Skeletal muscle tissue (tissue), 4 donors: ENCODE data around the gene TSPAN18. TPM values are rescaled to one million over a fixed set of nuclear protein-coding genes. Genes with fewer than 3 reads are reported as not detected.
"Not testable (repeated sequence)": the region's sequence is repeated elsewhere in the genome, so short reads cannot be mapped to it uniquely, and the experiment has no call there.

Experiments
- H3K27ac ChIP-seq: one replicate; pipeline ENCODE4 v1.7.0; 2013; ENCODE audit warnings: mild to moderate bottlenecking, low read depth, low read length, inconsistent platforms
- H3K27me3 ChIP-seq, 3 donors: one replicate each; pipeline ENCODE4 v1.7.0; 2013; ENCODE audit warnings: low read length in 3 of 3; ENCODE audit not compliant: control insufficient read depth in 3 of 3, insufficient read depth in 3 of 3
- H3K36me3 ChIP-seq, 3 donors: one replicate each; pipeline ENCODE4 v1.7.0; 2013; ENCODE audit warnings: low read length in 3 of 3; ENCODE audit not compliant: control insufficient read depth in 3 of 3, insufficient read depth in 3 of 3
- H3K4me1 ChIP-seq, 3 donors: one replicate each; pipeline ENCODE4 v1.7.0; 2013; ENCODE audit warnings: low read length in 3 of 3, mild to moderate bottlenecking in 3 of 3; ENCODE audit not compliant: control insufficient read depth in 3 of 3, insufficient read depth in 3 of 3
- H3K4me3 ChIP-seq, 3 donors: one replicate each; pipeline ENCODE4 v1.7.0; 2013; ENCODE audit warnings: low read length in 3 of 3
- H3K9ac ChIP-seq, 3 donors: one replicate each; pipeline ENCODE4 v1.7.0; 2013; ENCODE audit warnings: low read length in 3 of 3, mild to moderate bottlenecking in 3 of 3, moderate library complexity in 2 of 3, low read depth in 1 of 3
- H3K9me3 ChIP-seq, 3 donors: one replicate each; pipeline ENCODE4 v1.7.0; 2013; ENCODE audit warnings: low read length in 3 of 3; ENCODE audit not compliant: control insufficient read depth in 3 of 3
- total RNA-seq: library from RNA; depleted of rRNA; stranded (reverse); fragments of >200 nt; gene quantifications from one replicate; pipeline ENCODE4 v1.2.3, GENCODE V29; 2014
- donor health status: Osteomylitis.

The TSPAN18 gene
- total RNA-seq, 1 donor from 2014 or later, result 11.5 TPM

DNA sequence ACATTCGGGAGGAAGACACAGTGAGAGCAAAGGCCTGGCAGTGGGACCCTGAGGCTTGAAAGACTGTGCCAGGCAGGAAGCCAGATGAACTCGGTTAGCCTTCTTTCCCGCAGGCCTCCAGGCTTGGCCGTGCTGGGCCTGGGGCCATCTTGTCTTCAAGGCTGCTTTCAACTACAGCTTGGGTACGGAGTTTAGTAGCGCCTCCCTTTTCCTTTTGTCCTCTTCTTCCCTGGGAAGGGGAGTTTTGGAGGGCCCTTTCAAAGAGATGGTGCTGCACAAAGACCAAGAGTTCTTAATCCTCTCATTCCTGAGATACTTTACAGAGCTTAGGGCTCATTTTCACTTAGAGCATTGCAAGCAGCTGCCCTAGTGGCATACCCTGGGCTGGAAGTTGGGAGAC is 136.5 kb downstream of the TSPAN18 start:
- Histone ChIP-seq H3K9ac (no peak overlapping the region), H3K27ac (no peak overlapping the region), H3K9me3 (no peaks in the 10 kb centered on the region), H3K4me3 (no peak overlapping the region), H3K36me3 (no peaks in the 10 kb centered on the region), H3K27me3 (peaks cover 0 to 14% (median 10%) of the 10 kb centered on the region in 3 donors), H3K4me1 (peaks cover 10 to 14% (median 12%) of the 10 kb centered on the region in 3 donors)

DNA sequence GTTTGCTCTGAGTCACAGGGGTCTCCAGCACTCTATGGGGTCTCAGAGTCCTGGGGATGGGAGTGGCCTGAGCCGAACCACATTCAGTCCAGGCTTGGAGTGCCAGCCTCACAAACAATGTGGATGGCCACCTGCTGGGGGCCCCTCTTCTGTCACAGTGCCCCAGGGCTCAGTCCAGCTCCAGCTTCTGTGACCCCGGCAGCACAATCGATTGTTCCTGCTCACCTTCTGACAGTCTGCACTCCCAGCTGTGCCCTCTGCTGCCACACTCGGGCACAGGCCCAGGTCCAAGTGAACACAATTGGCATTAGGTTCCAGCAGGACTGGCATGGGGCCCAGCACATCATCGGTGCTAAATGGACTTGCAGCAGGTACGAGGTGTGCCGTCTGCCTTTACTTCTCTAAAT is 139.1 kb downstream of the TSPAN18 start:
- H3K9ac ChIP-seq, result no peak overlapping the region
- H3K9me3 ChIP-seq, result no peaks in the 10 kb centered on the region
- H3K4me3 ChIP-seq, result no peak overlapping the region

DNA sequence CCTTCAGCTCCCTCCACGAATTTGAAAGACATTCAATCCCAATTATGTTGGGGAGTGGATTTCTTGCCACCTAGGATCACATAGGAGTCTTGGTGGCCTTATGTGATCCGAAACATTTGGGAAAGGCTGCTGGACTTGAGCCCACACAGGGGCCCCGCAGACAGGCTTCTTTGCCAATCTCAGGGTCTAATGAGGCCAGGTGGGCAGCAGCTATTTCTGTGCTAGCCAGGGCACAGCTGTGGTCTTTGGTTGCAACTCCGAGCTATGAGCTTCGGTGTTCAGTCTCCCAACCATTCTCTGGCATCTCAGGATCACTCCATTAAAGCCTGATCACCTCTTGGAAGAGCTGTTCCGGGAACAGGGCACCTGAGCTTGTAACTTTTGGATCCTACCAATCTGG is 139.5 kb downstream of the TSPAN18 start:
- Histone ChIP-seq H3K27me3 (peaks cover 0 to 8% (median 4%) of the 10 kb centered on the region in 3 donors), H3K9me3 (no peaks in the 10 kb centered on the region), H3K27ac (no peak overlapping the region), H3K4me1 (peaks cover 10 to 14% (median 12%) of the 10 kb centered on the region in 3 donors), H3K4me3 (no peak overlapping the region), H3K36me3 (no peaks in the 10 kb centered on the region), H3K9ac (no peak overlapping the region)

More for the DNA sequence above, 139.1 kb downstream of the TSPAN18 start:
- Histone ChIP-seq H3K4me1 (peaks cover 10 to 14% (median 12%) of the 10 kb centered on the region in 3 donors), H3K27me3 (peaks cover 0 to 8% (median 4%) of the 10 kb centered on the region in 3 donors), H3K27ac (no peak overlapping the region), H3K36me3 (no peaks in the 10 kb centered on the region)

DNA sequence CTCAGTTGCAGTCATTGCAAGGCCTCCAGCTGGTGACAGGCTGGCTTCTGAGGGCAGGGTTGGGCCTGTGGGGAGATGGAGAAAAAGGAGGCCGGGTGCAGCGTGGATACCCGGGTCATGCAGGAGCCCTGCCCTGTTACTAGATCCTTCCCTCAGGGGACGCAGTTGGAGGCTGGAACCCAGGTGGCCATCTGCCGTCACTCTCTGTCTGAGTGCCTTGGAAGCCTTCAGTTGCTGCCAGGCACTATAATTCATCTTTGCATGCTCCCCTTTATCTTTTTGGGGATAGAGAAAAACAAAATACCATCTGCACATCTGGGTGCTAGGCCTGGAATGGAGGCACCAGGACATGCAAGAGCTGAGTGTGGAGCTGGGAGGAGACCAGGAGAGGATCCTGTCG is 141.3 kb downstream of the TSPAN18 start:
- Histone ChIP-seq H3K27ac (no peak overlapping the region), H3K27me3 (peaks cover 0 to 8% (median 4%) of the 10 kb centered on the region in 3 donors), H3K9ac (no peak overlapping the region), H3K4me1 (peaks cover 0 to 1% (median 0%) of the 10 kb centered on the region in 3 donors), H3K36me3 (no peaks in the 10 kb centered on the region), H3K4me3 (no peak overlapping the region), H3K9me3 (no peaks in the 10 kb centered on the region)

DNA sequence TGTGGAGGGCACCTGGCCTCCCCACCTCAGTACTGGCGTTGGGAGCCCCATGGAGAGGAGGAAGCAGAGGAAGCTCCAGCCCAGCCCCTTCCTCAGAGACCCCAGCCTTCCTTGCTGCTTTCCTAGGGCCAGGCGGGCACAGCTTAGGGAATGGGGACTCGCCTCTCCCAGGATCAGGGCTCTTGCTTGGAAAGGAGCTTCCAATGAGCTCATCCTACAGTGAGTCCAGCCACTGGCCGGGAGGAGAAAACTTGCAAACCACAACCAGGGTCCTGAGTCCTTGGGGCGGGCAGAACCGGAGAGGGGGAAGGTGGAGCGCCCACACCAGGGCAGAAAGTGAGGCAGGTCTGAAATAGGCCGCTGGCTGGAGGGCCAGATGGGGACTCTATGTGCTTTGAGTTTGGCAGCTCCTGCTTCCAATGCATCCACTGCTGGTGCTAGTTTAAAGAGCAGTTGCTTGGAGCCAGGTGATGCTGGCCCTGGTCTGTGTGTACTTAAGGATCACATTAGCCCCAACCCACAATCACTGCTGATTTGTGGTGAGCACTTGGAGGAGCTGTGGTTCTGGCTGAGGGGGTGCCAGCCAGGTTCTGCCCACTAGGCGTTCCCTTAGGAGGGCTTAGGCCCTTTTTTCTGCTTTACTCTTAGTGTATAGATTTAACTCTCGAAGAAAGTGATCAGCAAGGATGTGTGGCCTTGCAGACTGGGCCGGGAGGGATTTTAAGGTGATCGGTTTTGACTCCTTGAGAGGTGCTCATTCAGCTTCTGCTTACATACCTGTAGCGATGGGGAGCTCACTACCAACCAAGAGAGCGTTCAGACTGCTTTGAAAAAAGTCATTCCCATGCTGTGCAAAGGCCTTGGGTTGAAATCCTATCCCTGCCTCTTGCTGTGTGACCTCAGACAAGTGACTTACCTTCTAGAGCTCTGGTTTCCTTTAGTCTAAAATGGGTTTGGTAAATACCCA is 142.0 kb downstream of the TSPAN18 start:
- no peak overlapping the region for H3K27ac ChIP-seq

GRCh38 chr11:44870181-44870580 is 143.4 kb downstream of the TSPAN18 start:
- Histone ChIP-seq H3K4me1 (no peaks in the 10 kb centered on the region), H3K9ac (no peak overlapping the region), H3K36me3 (no peaks in the 10 kb centered on the region), H3K27ac (no peak overlapping the region), H3K9me3 (no peaks in the 10 kb centered on the region), H3K4me3 (no peak overlapping the region), H3K27me3 (peaks cover 0 to 11% (median 0%) of the 10 kb centered on the region in 3 donors)

More for the DNA sequence above, 142.0 kb downstream of the TSPAN18 start:
- no peaks in the 10 kb centered on the region for H3K9me3 ChIP-seq
- no peak overlapping the region for H3K4me3 ChIP-seq
- H3K27me3 ChIP-seq, result peaks cover 0 to 10% (median 4%) of the 10 kb centered on the region in 3 donors
- no peaks in the 10 kb centered on the region for H3K36me3 ChIP-seq
- no peak overlapping the region for H3K9ac ChIP-seq
- H3K4me1 ChIP-seq, result no peaks in the 10 kb centered on the region

DNA sequence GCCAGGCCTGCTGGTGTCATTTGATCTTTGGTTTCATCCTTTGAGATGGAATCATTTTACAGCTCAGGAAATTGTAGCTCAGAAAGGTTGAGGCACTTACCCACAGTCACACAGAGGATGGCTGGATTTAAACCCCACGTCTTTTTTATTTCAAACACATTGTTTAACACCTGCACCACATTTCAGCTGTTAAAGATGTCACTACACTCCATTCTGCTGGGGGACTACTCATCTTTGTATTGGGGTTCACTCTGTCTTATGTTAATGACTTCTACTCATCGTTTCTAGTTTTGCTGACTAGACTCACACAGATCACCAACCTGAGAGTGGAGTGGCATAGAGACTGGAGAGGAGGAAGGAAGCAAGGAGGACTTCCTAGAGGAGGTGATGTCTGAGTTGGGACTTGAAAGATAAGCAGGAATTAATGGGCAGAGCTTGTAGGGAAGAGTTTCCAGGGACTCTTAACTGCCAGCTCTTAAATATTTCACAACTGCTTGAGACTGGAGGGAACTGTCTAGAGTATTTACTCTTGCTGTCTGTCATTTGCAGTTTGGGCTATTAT is 143.9 kb downstream of the TSPAN18 start:
- H3K27ac ChIP-seq, result no peak overlapping the region
- no peak overlapping the region for H3K9ac ChIP-seq

GRCh38 chr11:44871682-44872081 is 144.9 kb downstream of the TSPAN18 start:
- not testable (repeated sequence) for H3K9me3 ChIP-seq, H3K9ac ChIP-seq, H3K36me3 ChIP-seq, H3K4me3 ChIP-seq, H3K4me1 ChIP-seq, H3K27ac ChIP-seq
- peaks cover 0 to 11% (median 0%) of the 10 kb centered on the region in 3 donors for H3K27me3 ChIP-seq

More for the DNA sequence above, 143.9 kb downstream of the TSPAN18 start:
- H3K27me3 ChIP-seq, result peaks cover 0 to 11% (median 0%) of the 10 kb centered on the region in 3 donors
- H3K4me3 ChIP-seq, result no peak overlapping the region
- H3K9me3 ChIP-seq, result no peaks in the 10 kb centered on the region
- no peaks in the 10 kb centered on the region for H3K4me1 ChIP-seq
- H3K36me3 ChIP-seq, result no peaks in the 10 kb centered on the region

GRCh38 chr11:44872556-44872955 is 145.8 kb downstream of the TSPAN18 start:
- peaks cover 0 to 3% (median 0%) of the 10 kb centered on the region in 3 donors for H3K4me1 ChIP-seq
- no peak overlapping the region for H3K9ac ChIP-seq
- no peaks in the 10 kb centered on the region for H3K36me3 ChIP-seq
- H3K9me3 ChIP-seq, result no peaks in the 10 kb centered on the region
- peaks cover 0 to 11% (median 0%) of the 10 kb centered on the region in 3 donors for H3K27me3 ChIP-seq
- no peak overlapping the region for H3K4me3 ChIP-seq
- H3K27ac ChIP-seq, result no peak overlapping the region

DNA sequence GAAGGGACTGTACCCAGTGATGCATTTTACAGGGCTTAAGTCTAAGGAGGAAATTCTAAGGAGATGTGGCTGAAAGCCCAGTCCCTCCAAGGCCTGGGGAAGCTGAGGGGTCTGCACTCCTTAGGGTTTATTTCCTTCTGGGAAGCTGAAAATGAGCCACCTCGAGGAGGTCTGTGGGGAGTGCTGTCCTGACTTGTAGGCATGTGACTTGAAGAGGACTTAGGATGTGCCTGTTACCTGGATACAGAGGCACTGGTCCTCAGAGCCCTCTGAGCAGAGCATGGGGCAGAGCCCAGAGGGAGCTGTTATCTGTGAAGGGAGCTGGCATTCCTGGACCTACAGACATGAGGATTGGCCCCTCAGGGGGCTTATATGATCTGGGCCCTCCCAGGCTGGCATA is 146.8 kb downstream of the TSPAN18 start:
- H3K27ac ChIP-seq, result no peak overlapping the region
- H3K27me3 ChIP-seq, result peaks cover 0 to 4% (median 3%) of the 10 kb centered on the region in 3 donors
- no peaks in the 10 kb centered on the region for H3K9me3 ChIP-seq
- no peaks in the 10 kb centered on the region for H3K36me3 ChIP-seq
- peaks cover 0 to 3% (median 0%) of the 10 kb centered on the region in 3 donors for H3K4me1 ChIP-seq
- H3K4me3 ChIP-seq, result no peak overlapping the region
- H3K9ac ChIP-seq, result no peak overlapping the region
